Suprapubic skin (tissue), 4 donors: ENCODE measurements around the gene MLX.
"Not testable (repeated sequence)": the region's sequence is repeated elsewhere in the genome, so short reads cannot be mapped to it uniquely, and the experiment has no call there.

Source experiments
- EP300 ChIP-seq: sonication (generic); formaldehyde crosslinking; IDR thresholded peaks from one replicate; pipeline ENCODE4 v1.6.1; 2017; ENCODE audit warnings: antibody characterized with exemption
- POLR2A ChIP-seq, 2 donors: fragments of 450-650 bp; IDR thresholded peaks; one replicate each; pipeline ENCODE4 v1.6.1; 2017; ENCODE audit warnings: antibody characterized with exemption in 2 of 2, mild to moderate bottlenecking in 2 of 2, moderate library complexity in 2 of 2
- POLR2AphosphoS5 ChIP-seq, 3 donors: sonication (generic); formaldehyde crosslinking; IDR thresholded peaks; one replicate each; pipeline ENCODE4 v1.6.1; 2017; ENCODE audit warnings: antibody characterized with exemption in 3 of 3
- TF ChIP-seq, protein P1 (sequence below), 2 donors: fragments of 200-600 bp in 1 of 2; fragments of 450-650 bp in 1 of 2; sonication (generic) in 1 of 2; IDR thresholded peaks; one replicate each; pipeline ENCODE4 v1.5.1; 2016 to 2019; ENCODE audit warnings: antibody characterized with exemption in 2 of 2, mild to moderate bottlenecking in 1 of 2, moderate library complexity in 1 of 2

GRCh38 chr17:42621987-42622386 lies 55.1 kb downstream of the MLX start:
- TF ChIP-seq, protein P1, sequence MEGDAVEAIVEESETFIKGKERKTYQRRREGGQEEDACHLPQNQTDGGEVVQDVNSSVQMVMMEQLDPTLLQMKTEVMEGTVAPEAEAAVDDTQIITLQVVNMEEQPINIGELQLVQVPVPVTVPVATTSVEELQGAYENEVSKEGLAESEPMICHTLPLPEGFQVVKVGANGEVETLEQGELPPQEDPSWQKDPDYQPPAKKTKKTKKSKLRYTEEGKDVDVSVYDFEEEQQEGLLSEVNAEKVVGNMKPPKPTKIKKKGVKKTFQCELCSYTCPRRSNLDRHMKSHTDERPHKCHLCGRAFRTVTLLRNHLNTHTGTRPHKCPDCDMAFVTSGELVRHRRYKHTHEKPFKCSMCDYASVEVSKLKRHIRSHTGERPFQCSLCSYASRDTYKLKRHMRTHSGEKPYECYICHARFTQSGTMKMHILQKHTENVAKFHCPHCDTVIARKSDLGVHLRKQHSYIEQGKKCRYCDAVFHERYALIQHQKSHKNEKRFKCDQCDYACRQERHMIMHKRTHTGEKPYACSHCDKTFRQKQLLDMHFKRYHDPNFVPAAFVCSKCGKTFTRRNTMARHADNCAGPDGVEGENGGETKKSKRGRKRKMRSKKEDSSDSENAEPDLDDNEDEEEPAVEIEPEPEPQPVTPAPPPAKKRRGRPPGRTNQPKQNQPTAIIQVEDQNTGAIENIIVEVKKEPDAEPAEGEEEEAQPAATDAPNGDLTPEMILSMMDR (IDR thresholded peaks at IDR 0.05) = not testable (repeated sequence)
- not testable (repeated sequence) for TF ChIP-seq POLR2A (IDR thresholded peaks at IDR 0.05); EP300; POLR2AphosphoS5 (IDR thresholded peaks at IDR 0.05)
